ENCODE results near the gene FBXL4.

FBXL4 gene

DNA sequence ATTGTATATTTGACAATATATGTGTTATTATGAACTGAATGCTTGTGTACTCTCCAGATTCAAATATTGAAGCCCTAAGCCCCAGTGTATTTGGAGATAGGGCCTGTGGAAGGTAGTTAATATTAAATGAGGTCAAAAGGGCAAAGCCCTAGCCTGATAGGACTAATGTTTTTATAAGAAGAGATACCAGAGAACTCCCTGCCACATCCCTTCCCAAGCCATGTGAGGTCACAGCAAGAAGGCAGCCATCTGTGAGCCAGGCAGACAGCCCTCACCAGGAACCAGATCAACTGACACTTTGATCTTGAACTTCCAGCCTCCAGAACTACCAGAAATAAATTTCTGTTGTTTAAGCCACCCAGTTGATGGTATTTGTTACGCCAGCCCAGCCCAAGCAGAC lies 36.4 kb upstream of the FBXL4 start:
- no peak overlapping the region for H3K4me3 ChIP-seq (ENCODE audit: low read depth, low read length)
- H3K36me3 ChIP-seq, result no peaks in the 10 kb centered on the region
- no peaks in the 10 kb centered on the region for H3K9me3 ChIP-seq (ENCODE audit: severe bottlenecking)
- peak; percentile 20 for DNase-seq
- TF ChIP-seq, protein P1, sequence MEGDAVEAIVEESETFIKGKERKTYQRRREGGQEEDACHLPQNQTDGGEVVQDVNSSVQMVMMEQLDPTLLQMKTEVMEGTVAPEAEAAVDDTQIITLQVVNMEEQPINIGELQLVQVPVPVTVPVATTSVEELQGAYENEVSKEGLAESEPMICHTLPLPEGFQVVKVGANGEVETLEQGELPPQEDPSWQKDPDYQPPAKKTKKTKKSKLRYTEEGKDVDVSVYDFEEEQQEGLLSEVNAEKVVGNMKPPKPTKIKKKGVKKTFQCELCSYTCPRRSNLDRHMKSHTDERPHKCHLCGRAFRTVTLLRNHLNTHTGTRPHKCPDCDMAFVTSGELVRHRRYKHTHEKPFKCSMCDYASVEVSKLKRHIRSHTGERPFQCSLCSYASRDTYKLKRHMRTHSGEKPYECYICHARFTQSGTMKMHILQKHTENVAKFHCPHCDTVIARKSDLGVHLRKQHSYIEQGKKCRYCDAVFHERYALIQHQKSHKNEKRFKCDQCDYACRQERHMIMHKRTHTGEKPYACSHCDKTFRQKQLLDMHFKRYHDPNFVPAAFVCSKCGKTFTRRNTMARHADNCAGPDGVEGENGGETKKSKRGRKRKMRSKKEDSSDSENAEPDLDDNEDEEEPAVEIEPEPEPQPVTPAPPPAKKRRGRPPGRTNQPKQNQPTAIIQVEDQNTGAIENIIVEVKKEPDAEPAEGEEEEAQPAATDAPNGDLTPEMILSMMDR (IDR thresholded peaks at IDR 0.05; ENCODE audit: low read depth, low read length), result no peak
- no peak overlapping the region for H3K27ac ChIP-seq
- no peaks in the 10 kb centered on the region for H3K27me3 ChIP-seq (ENCODE audit: insufficient read depth, low read depth, severe bottlenecking)

GRCh38 chr6:98981473-98981872 lies 33.7 kb upstream of the FBXL4 start:
- TF ChIP-seq, protein P1 (IDR thresholded peaks at IDR 0.05; ENCODE audit: low read depth, low read length), result no peak
- Histone ChIP-seq H3K4me3 (ENCODE audit: low read depth, low read length) (no peak overlapping the region), H3K9me3 (ENCODE audit: severe bottlenecking) (no peaks in the 10 kb centered on the region), H3K27me3 (ENCODE audit: insufficient read depth, low read depth, severe bottlenecking) (no peaks in the 10 kb centered on the region), H3K27ac (no peak overlapping the region), H3K36me3 (no peaks in the 10 kb centered on the region)
- no peak for DNase-seq

DNA sequence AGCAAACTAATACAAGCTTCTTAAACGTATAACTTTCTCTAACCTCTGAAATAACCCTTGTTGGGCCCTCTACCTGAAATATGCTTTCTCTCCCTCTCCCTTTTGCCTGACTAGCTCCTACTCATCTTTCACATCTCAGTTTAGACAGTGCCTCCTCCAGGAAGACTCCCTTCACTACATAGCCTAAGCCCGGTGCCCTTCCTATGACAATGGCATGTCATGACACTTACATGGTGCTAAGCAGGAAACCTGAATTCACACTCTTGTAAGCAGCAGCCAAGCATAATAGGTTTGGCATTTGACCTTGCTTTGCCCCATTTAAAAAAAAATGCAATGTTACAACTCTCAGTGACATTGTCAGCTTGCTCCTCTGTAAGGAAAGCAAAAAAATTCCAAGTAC lies 33.1 kb upstream of the FBXL4 start:
- Histone ChIP-seq H3K4me3 (ENCODE audit: low read depth, low read length) (no peak overlapping the region), H3K9me3 (ENCODE audit: severe bottlenecking) (no peaks in the 10 kb centered on the region), H3K27me3 (ENCODE audit: insufficient read depth, low read depth, severe bottlenecking) (no peaks in the 10 kb centered on the region), H3K36me3 (no peaks in the 10 kb centered on the region), H3K27ac (no peak overlapping the region)
- no peak for DNase-seq
- TF ChIP-seq, protein P1 (IDR thresholded peaks at IDR 0.05; ENCODE audit: low read depth, low read length), result peak; percentile 25; the same call in 1 of the 2 replicates

DNA sequence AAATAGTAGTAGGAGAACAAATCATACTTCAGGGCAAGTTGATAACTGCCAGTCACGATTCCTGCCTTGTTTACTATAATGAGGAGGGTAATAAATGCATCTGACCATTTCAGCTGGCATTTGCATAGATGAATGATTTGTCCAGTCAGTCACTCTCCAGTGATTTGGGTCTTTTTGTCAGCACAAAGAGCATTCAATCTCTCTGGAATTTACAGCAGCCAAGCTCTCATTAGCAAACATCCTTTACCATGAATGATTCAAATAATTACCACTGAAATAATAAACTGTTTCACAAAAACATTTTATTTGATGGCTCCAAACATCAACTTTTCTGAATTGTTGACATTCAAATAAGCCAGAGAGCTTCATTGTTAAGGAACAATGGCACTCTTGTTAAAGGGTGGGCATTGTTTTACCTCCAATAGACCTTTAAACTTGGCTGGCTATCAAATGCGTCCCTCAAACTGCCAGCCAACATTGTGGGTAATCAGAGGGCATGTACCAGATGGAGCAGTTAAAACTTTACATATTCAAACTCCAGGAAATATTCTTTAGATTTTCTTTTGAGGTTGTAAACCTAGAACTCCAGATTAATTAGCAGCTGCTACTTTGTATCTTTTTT lies 30.0 kb upstream of the FBXL4 start:
- no peak for DNase-seq
- no peak overlapping the region for H3K4me3 ChIP-seq (ENCODE audit: low read depth, low read length)
- no peaks in the 10 kb centered on the region for H3K27me3 ChIP-seq (ENCODE audit: insufficient read depth, low read depth, severe bottlenecking)
- no peaks in the 10 kb centered on the region for H3K36me3 ChIP-seq
- no peaks in the 10 kb centered on the region for H3K9me3 ChIP-seq (ENCODE audit: severe bottlenecking)
- no peak overlapping the region for H3K27ac ChIP-seq
- TF ChIP-seq, protein P1 (IDR thresholded peaks at IDR 0.05; ENCODE audit: low read depth, low read length), result no peak

DNA sequence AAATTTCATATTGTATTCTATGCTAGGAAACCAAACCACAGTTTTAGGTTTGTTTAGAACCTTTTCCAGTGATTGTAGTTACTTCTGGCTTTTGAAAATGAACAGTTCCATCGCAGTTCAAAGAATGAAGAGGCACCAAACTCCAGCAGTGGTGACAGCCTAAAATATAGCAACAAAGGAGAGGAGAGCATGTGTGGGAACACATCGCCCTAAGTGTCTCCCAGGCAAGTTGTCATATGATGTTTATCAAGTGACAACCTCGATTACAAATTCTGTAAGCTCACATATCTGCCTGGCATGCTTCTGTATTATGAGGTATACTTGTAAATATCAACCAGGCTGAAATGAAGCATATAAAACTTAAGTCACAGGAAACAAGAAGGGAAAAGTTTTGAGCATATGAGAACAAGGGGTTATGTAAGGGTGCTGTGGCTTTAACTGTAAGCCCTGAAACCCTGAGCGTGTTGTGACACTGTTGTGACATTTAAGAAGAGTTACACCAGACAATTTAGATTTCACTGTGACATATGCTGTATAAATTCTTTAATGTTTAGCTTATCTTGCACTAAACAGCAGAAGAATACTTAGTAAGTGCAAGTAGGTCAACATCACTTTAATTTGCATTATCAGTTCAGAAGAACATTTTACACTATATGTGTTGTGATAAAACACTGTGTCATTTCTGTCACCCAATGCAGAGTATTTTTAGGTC lies 29.1 kb upstream of the FBXL4 start:
- Histone ChIP-seq H3K27me3 (ENCODE audit: insufficient read depth, low read depth, severe bottlenecking) (no peaks in the 10 kb centered on the region), H3K27ac (no peak overlapping the region), H3K36me3 (no peaks in the 10 kb centered on the region), H3K9me3 (ENCODE audit: severe bottlenecking) (no peaks in the 10 kb centered on the region), H3K4me3 (ENCODE audit: low read depth, low read length) (no peak overlapping the region)
- TF ChIP-seq, protein P1 (IDR thresholded peaks at IDR 0.05; ENCODE audit: low read depth, low read length), result no peak
- DNase-seq, result no peak
